CD8-positive, alpha-beta memory T cell (primary cell): Measurements from ENCODE around the gene GMDS. TPM values are rescaled to one million over a fixed set of nuclear protein-coding genes. Genes with fewer than 3 reads are reported as not detected.

ENCODE experiments used
- CTCF ChIA-PET: fragments of 350-600 bp; sonication (Branson Sonifier 250); formaldehyde crosslinking; loops from one replicate; lab custom pipeline; 2021; ENCODE audit warnings: antibody characterized with exemption; lab: Charles Lee
- POLR2A ChIA-PET: fragments of 350-600 bp; sonication (Branson Sonifier 250); formaldehyde crosslinking; loops from one replicate; lab custom pipeline; 2021; ENCODE audit warnings: antibody characterized with exemption; lab: Charles Lee
- DNase-seq, 5 donors: peaks; one replicate each; pipeline versions ENCODE4 v3.0.0 to v3.0.0-alpha.2; 2020 to 2022; ENCODE audit warnings: mixed read lengths in 1 of 5
- H3K27ac ChIP-seq: one replicate; pipeline ENCODE4 v1.7.0; 2013; ENCODE audit warnings: low read depth, mild to moderate bottlenecking, low read length, moderate library complexity
- H3K27me3 ChIP-seq: 2 replicates; pipeline ENCODE4 v1.7.0; 2013; ENCODE audit warnings: low read length, mild to moderate bottlenecking; ENCODE audit not compliant: insufficient read depth, poor library complexity, severe bottlenecking
- H3K36me3 ChIP-seq: 2 replicates; pipeline ENCODE4 v1.7.0; 2013; ENCODE audit warnings: mild to moderate bottlenecking, low read length, moderate library complexity; ENCODE audit not compliant: insufficient read depth
- H3K4me1 ChIP-seq: 2 replicates; pipeline ENCODE4 v1.7.0; 2013; ENCODE audit warnings: mild to moderate bottlenecking, low read length, moderate library complexity; ENCODE audit not compliant: insufficient read depth
- H3K4me3 ChIP-seq: 2 replicates; pipeline ENCODE4 v1.7.0; 2013; ENCODE audit warnings: mild to moderate bottlenecking, low read length
- H3K9me3 ChIP-seq: 2 replicates; pipeline ENCODE4 v1.7.0; 2013; ENCODE audit warnings: mild to moderate bottlenecking, low read length
- H3K27ac Mint-ChIP-seq, 8 donors: one replicate each; pipeline ENCODE4 v1.8.0; 2020 to 2021; ENCODE audit warnings: mixed read lengths in 8 of 8, mild to moderate bottlenecking in 6 of 8, inconsistent platforms in 3 of 8, moderate library complexity in 3 of 8
- H3K27me3 Mint-ChIP-seq, 2 donors: one replicate each; pipeline ENCODE4 v1.8.0; 2020 to 2021; ENCODE audit warnings: mixed read lengths in 2 of 2, mild to moderate bottlenecking in 1 of 2, moderate library complexity in 1 of 2
- H3K36me3 Mint-ChIP-seq, 3 donors: one replicate each; pipeline ENCODE4 v1.8.0; 2020 to 2021; ENCODE audit warnings: mixed read lengths in 3 of 3, inconsistent platforms in 1 of 3, mild to moderate bottlenecking in 1 of 3
- H3K4me1 Mint-ChIP-seq, 3 donors: one replicate each; pipeline ENCODE4 v1.8.0; 2020 to 2021; ENCODE audit warnings: mixed read lengths in 3 of 3, inconsistent platforms in 1 of 3, mild to moderate bottlenecking in 1 of 3
- H3K4me3 Mint-ChIP-seq, 7 donors: one replicate each; pipeline ENCODE4 v1.8.0; 2020 to 2021; ENCODE audit warnings: mixed read lengths in 7 of 7, mild to moderate bottlenecking in 6 of 7, moderate library complexity in 4 of 7, inconsistent platforms in 2 of 7
- H3K9me3 Mint-ChIP-seq, 5 donors: one replicate each; pipeline ENCODE4 v1.8.0; 2020 to 2022; ENCODE audit warnings: mixed read lengths in 5 of 5, mild to moderate bottlenecking in 3 of 5, moderate library complexity in 2 of 5, inconsistent platforms in 1 of 5
- polyA plus RNA-seq: library from polyadenylated mRNA; unstranded; fragments of 300-500 nt; fragmentation: Illumina TruSeq; gene quantifications from one replicate; pipeline ENCODE4 v1.2.3, GENCODE V29; 2021
- total RNA-seq, 2 experiments: library from RNA; stranded (reverse); gene quantifications; one replicate each; pipeline ENCODE4 v1.2.3, GENCODE V29; 2021

GMDS gene
- total and polyA plus RNA-seq, 3 experiments from 2014 or later, result 16.4 to 33.4 (median 28.6) TPM

- ChIA-PET CTCF (interaction anchor here (1.7 to 4.3 kb wide), 3 partner anchors 11 to 1026 kb away, joined by 4 to 38 read pairs (median 27); no protein-coding TSS in a partner anchor), POLR2A (no interaction called here)
- Histone ChIP-seq H3K36me3 (no peaks in the 10 kb centered on the region), H3K27ac (no peak overlapping the region), H3K4me3 (no peak overlapping the region), H3K4me1 (peaks cover 42% of the 10 kb centered on the region), H3K9me3 (no peaks in the 10 kb centered on the region), H3K27me3 (peaks cover 65% of the 10 kb centered on the region)
- peaks cover 0 to 3% (median 0%) of the 10 kb centered on the region in 5 donors for H3K9me3 Mint-ChIP-seq
- H3K4me1 Mint-ChIP-seq, result peaks cover 41 to 64% (median 51%) of the 10 kb centered on the region in 3 donors
- H3K27ac Mint-ChIP-seq, result peak overlapping the region in 1 of 8 donors; percentile 61
- H3K27me3 Mint-ChIP-seq, result peaks cover 60 to 67% of the 10 kb centered on the region in 2 donors
- no peak for DNase-seq
- H3K36me3 Mint-ChIP-seq, result no peaks in the 10 kb centered on the region
- H3K4me3 Mint-ChIP-seq, result peak overlapping the region; percentile 64 to 88 (median 73)
Observed at GRCh38 chr6:1608222-1609040, 637.0 kb downstream of the GMDS start.

GRCh38 chr6:1607516-1608221, 637.7 kb downstream of the GMDS start:
- H3K27ac ChIP-seq, result no peak overlapping the region
- DNase-seq, result no peak
- peak overlapping the region in 1 of 8 donors; percentile 53 for H3K27ac Mint-ChIP-seq
- no peaks in the 10 kb centered on the region for H3K36me3 ChIP-seq
- H3K27me3 ChIP-seq, result peaks cover 61% of the 10 kb centered on the region
- H3K36me3 Mint-ChIP-seq, result no peaks in the 10 kb centered on the region
- H3K4me3 ChIP-seq, result no peak overlapping the region
- peaks cover 42% of the 10 kb centered on the region for H3K4me1 ChIP-seq
- ChIA-PET CTCF (interaction anchor here (0.8 to 4.3 kb wide), 5 partner anchors 9 to 1027 kb away, joined by 3 to 38 read pairs (median 6); no protein-coding TSS in a partner anchor), POLR2A (interaction anchor here (0.6 kb wide), 1 partner anchor 772 kb away, joined by 7 read pairs; no protein-coding TSS in a partner anchor)
- H3K27me3 Mint-ChIP-seq, result peaks cover 59 to 67% of the 10 kb centered on the region in 2 donors
- peak overlapping the region; percentile 43 to 88 (median 71) for H3K4me3 Mint-ChIP-seq
- peaks cover 41 to 58% (median 45%) of the 10 kb centered on the region in 3 donors for H3K4me1 Mint-ChIP-seq
- no peaks in the 10 kb centered on the region for H3K9me3 ChIP-seq
- peaks cover 0 to 3% (median 0%) of the 10 kb centered on the region in 5 donors for H3K9me3 Mint-ChIP-seq

- DNase-seq, result no peak
- Mint-ChIP-seq H3K27me3 (peaks cover 54 to 67% of the 10 kb centered on the region in 2 donors), H3K9me3 (peaks cover 0 to 1% (median 0%) of the 10 kb centered on the region in 5 donors), H3K4me3 (peak overlapping the region; percentile 43 to 76 (median 55)), H3K36me3 (no peaks in the 10 kb centered on the region), H3K4me1 (peaks cover 35 to 51% (median 37%) of the 10 kb centered on the region in 3 donors), H3K27ac (peak overlapping the region in 1 of 8 donors; percentile 53)
- POLR2A ChIA-PET, result interaction anchor here (0.6 kb wide), 1 partner anchor 772 kb away, joined by 7 read pairs; no protein-coding TSS in a partner anchor
- Histone ChIP-seq H3K27me3 (peaks cover 61% of the 10 kb centered on the region), H3K36me3 (no peaks in the 10 kb centered on the region), H3K4me1 (peaks cover 36% of the 10 kb centered on the region), H3K9me3 (no peaks in the 10 kb centered on the region), H3K4me3 (no peak overlapping the region), H3K27ac (no peak overlapping the region)
- CTCF ChIA-PET, result interaction anchor here (0.8 to 4.3 kb wide), 6 partner anchors 8 to 1028 kb away, joined by 3 to 38 read pairs (median 5); no protein-coding TSS in a partner anchor
Observed at GRCh38 chr6:1606780-1607515, 638.5 kb downstream of the GMDS start.

GRCh38 chr6:1605893-1606779, 639.3 kb downstream of the GMDS start:
- POLR2A ChIA-PET, result no interaction called here
- peaks cover 61% of the 10 kb centered on the region for H3K27me3 ChIP-seq

GRCh38 chr6:1605004-1605892, 640.2 kb downstream of the GMDS start:
- DNase-seq, result no peak

More at GRCh38 chr6:1605893-1606779, 639.3 kb downstream of the GMDS start:
- CTCF ChIA-PET, result interaction anchor here (0.8 to 4.3 kb wide), 7 partner anchors 9 to 1029 kb away, joined by 3 to 38 read pairs (median 4); no protein-coding TSS in a partner anchor
- no peaks in the 10 kb centered on the region for H3K36me3 Mint-ChIP-seq
- no peaks in the 10 kb centered on the region for H3K9me3 ChIP-seq
- H3K4me1 ChIP-seq, result peaks cover 34% of the 10 kb centered on the region
- peak overlapping the region in 5 of 7 donors; percentile 27 to 71 (median 41) for H3K4me3 Mint-ChIP-seq
- no peak overlapping the region for H3K27ac ChIP-seq
- no peaks in the 10 kb centered on the region for H3K36me3 ChIP-seq
- peaks cover 57 to 70% of the 10 kb centered on the region in 2 donors for H3K27me3 Mint-ChIP-seq
- DNase-seq, result no peak
- H3K9me3 Mint-ChIP-seq, result peaks cover 0 to 2% (median 0%) of the 10 kb centered on the region in 5 donors
- H3K4me1 Mint-ChIP-seq, result peaks cover 33 to 50% (median 35%) of the 10 kb centered on the region in 3 donors
- peak overlapping the region in 1 of 8 donors; percentile 52 for H3K27ac Mint-ChIP-seq
- no peak overlapping the region for H3K4me3 ChIP-seq

More at GRCh38 chr6:1605004-1605892, 640.2 kb downstream of the GMDS start:
- Mint-ChIP-seq H3K4me1 (peaks cover 30 to 46% (median 31%) of the 10 kb centered on the region in 3 donors), H3K27ac (peak overlapping the region in 1 of 8 donors; percentile 52), H3K9me3 (peaks cover 0 to 2% (median 0%) of the 10 kb centered on the region in 5 donors), H3K4me3 (peak overlapping the region in 6 of 7 donors; percentile 32 to 75 (median 65)), H3K27me3 (peaks cover 59 to 74% of the 10 kb centered on the region in 2 donors), H3K36me3 (no peaks in the 10 kb centered on the region)
- CTCF ChIA-PET, result interaction anchor here (0.8 to 4.3 kb wide), 7 partner anchors 8 to 1030 kb away, joined by 3 to 38 read pairs (median 4); no protein-coding TSS in a partner anchor
- H3K4me1 ChIP-seq, result peaks cover 34% of the 10 kb centered on the region
- no peaks in the 10 kb centered on the region for H3K9me3 ChIP-seq
- H3K36me3 ChIP-seq, result no peaks in the 10 kb centered on the region
- H3K4me3 ChIP-seq, result no peak overlapping the region
- peaks cover 66% of the 10 kb centered on the region for H3K27me3 ChIP-seq
- H3K27ac ChIP-seq, result no peak overlapping the region
- POLR2A ChIA-PET, result no interaction called here
